Measurements from ENCODE around the gene ZNF365. TPM values are rescaled to one million over a fixed set of nuclear protein-coding genes. Genes with fewer than 3 reads are reported as not detected.

The ZNF365 gene
- total and polyA plus RNA-seq, 9 of the 15 experiments (the other 6 are each of a cell fraction or from before 2014, with no cell fraction given): 0.03 to 0.04 TPM; not detected in 7

- TF ChIP-seq, protein P1, sequence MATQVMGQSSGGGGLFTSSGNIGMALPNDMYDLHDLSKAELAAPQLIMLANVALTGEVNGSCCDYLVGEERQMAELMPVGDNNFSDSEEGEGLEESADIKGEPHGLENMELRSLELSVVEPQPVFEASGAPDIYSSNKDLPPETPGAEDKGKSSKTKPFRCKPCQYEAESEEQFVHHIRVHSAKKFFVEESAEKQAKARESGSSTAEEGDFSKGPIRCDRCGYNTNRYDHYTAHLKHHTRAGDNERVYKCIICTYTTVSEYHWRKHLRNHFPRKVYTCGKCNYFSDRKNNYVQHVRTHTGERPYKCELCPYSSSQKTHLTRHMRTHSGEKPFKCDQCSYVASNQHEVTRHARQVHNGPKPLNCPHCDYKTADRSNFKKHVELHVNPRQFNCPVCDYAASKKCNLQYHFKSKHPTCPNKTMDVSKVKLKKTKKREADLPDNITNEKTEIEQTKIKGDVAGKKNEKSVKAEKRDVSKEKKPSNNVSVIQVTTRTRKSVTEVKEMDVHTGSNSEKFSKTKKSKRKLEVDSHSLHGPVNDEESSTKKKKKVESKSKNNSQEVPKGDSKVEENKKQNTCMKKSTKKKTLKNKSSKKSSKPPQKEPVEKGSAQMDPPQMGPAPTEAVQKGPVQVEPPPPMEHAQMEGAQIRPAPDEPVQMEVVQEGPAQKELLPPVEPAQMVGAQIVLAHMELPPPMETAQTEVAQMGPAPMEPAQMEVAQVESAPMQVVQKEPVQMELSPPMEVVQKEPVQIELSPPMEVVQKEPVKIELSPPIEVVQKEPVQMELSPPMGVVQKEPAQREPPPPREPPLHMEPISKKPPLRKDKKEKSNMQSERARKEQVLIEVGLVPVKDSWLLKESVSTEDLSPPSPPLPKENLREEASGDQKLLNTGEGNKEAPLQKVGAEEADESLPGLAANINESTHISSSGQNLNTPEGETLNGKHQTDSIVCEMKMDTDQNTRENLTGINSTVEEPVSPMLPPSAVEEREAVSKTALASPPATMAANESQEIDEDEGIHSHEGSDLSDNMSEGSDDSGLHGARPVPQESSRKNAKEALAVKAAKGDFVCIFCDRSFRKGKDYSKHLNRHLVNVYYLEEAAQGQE (IDR thresholded peaks at IDR 0.05; ENCODE audit: borderline replicate concordance): peak; percentile 54; the same call in 1 of the 2 replicates
- TF ChIP-seq, protein P1 (CRISPR knock-in tag; IDR thresholded peaks at IDR 0.05; ENCODE audit: low read depth): no peak
These were observed 63.5 kb downstream of the ZNF365 start (continued) for GRCh38 chr10:62437696-62438095.

- 2% methylated on average over 3 of the region's 3 CpGs for WGBS (ENCODE audit: insufficient coverage, low coverage, missing lambda C conversion rate)
- no peak overlapping the region for H3K4me2 ChIP-seq (ENCODE audit: insufficient read depth, low read length)
- no peaks in the 10 kb centered on the region for H3K9me1 ChIP-seq (ENCODE audit: control insufficient read depth, insufficient read depth, low read length)
- CTCF ChIA-PET (ENCODE audit: low intra/inter-chr PET ratio): no interaction called here
- in situ Hi-C loops (cut with MboI) (loop anchor here (25.0 kb wide), 1 partner anchor 1295 kb away; no protein-coding TSS in a partner anchor), intact Hi-C loops (cut with micrococcal nuclease) (no loop called here)
- no peak overlapping the region for H3K4me3 ChIP-seq
- FAIRE-seq: no peak
- POLR2A ChIA-PET: no interaction called here
- no peaks in the 10 kb centered on the region for H3K9me3 ChIP-seq (replicated peaks; ENCODE audit: control insufficient read depth, insufficient read depth, low read depth, low read length)
- H3K4me1 ChIP-seq (replicated peaks in 1 of 2; ENCODE audit: control insufficient read depth in 2 of 2, insufficient read depth in 2 of 2, low read length in 2 of 2): no peaks in the 10 kb centered on the region
- H3K27me3 ChIP-seq (ENCODE audit: control insufficient read depth in 2 of 2, insufficient read depth in 2 of 2, low read length in 2 of 2): no peaks in the 10 kb centered on the region
- no peak for DNase-seq (ENCODE audit: extremely low read depth in 1 of 4, low spot score in 3 of 4)
- H4K20me1 ChIP-seq (replicated peaks; ENCODE audit: control insufficient read depth, insufficient read depth, low read length): no peaks in the 10 kb centered on the region
- H3K79me2 ChIP-seq (ENCODE audit: control insufficient read depth, insufficient read depth, low read length): no peaks in the 10 kb centered on the region
- no peak overlapping the region for H3K9ac ChIP-seq (ENCODE audit: insufficient read depth in 1 of 2, low read depth in 2 of 2, low read length in 2 of 2)
- TF ChIP-seq BRD9 (IDR thresholded peaks at IDR 0.05; ENCODE audit: low read depth, partially characterized antibody) (no peak), EP400 (IDR thresholded peaks at IDR 0.05) (no peak), SNRNP70 (optimal IDR thresholded peaks at IDR 0.05; ENCODE audit: low read depth, low read length) (no peak), SRSF7 (optimal IDR thresholded peaks at IDR 0.05; ENCODE audit: low read depth, low read length) (no peak)
- H3K27ac ChIP-seq (ENCODE audit: extremely low read depth, low read depth, low read length): no peak overlapping the region
- no peaks in the 10 kb centered on the region for H3K36me3 ChIP-seq (ENCODE audit: control insufficient read depth, insufficient read depth, low read length)
- ATAC-seq: no peak
- no peak overlapping the region for H2AFZ ChIP-seq (ENCODE audit: low read depth, low read length)
- BruUV-seq (replicated peaks): no TSS peak
These were observed 67.8 kb downstream of the ZNF365 start for GRCh38 chr10:62442006-62442405.
